Coronary artery (tissue), 2 donors: Measurements from ENCODE around the gene C1orf216.

Experiments used
- DNase-seq: peaks from one replicate; pipeline ENCODE4 v3.0.0-alpha.2; 2017; ENCODE audit warnings: low spot score
- H3K27ac ChIP-seq, 2 donors: fragments of 200-600 bp; sonication (generic); one replicate each; pipeline ENCODE4 v1.5.1; 2016 to 2019
- H3K4me3 ChIP-seq: fragments of 200-600 bp; sonication (generic); 2 replicates; pipeline ENCODE4 v1.5.1; 2016; ENCODE audit warnings: mild to moderate bottlenecking, moderate library complexity
- CTCF ChIP-seq: fragments of 200-600 bp; sonication (generic); IDR thresholded peaks from one replicate; pipeline ENCODE4 v1.5.1; 2019; ENCODE audit warnings: antibody characterized with exemption

C1orf216 gene

GRCh38 chr1:35745124-35745730 is 26.5 kb upstream of the C1orf216 start:
- no peak for DNase-seq
- no peak overlapping the region for H3K27ac ChIP-seq
- no peak overlapping the region for H3K4me3 ChIP-seq
- TF ChIP-seq CTCF = no peak

DNA sequence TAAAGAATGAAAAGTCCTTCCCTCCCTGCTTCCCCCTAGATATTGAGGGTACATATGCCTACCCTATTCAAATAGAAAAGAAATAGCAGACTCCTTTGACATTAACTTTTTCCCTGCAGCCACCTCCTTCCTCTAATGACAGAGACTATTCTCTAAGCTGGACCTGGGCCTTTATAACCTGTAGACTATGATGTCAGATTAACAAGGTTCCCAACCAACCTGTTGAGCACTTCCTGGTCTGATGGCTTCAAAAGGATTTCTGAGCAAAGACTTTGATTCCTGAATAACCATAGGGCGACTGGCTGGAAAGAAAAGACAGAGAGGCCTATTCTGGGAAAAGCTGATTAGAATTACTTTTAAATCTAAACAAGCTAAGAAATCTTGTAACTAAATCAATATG is 18.4 kb upstream of the C1orf216 start:
- Histone ChIP-seq H3K27ac (no peak overlapping the region), H3K4me3 (no peak overlapping the region)
- DNase-seq = no peak
- no peak for TF ChIP-seq CTCF

- TF ChIP-seq CTCF = no peak
- no peak overlapping the region for H3K27ac ChIP-seq
- no peak overlapping the region for H3K4me3 ChIP-seq
- no peak for DNase-seq
Measured at GRCh38 chr1:35727434-35728040, 8.9 kb upstream of the C1orf216 start.

- Histone ChIP-seq H3K27ac (no peak overlapping the region), H3K4me3 (no peak overlapping the region)
- no peak for DNase-seq
- TF ChIP-seq CTCF = peak; percentile 85
Measured at GRCh38 chr1:35726450-35727433, 8.1 kb upstream of the C1orf216 start.

- no peak for DNase-seq
- H3K27ac ChIP-seq = no peak overlapping the region
- TF ChIP-seq CTCF = no peak
Measured at GRCh38 chr1:35725596-35725995, 6.9 kb upstream of the C1orf216 start.

GRCh38 chr1:35717911-35718476 is 690 bp downstream of the C1orf216 start:
- DNase-seq = no peak
- TF ChIP-seq CTCF = no peak
- peak overlapping the region; percentile 91 for H3K4me3 ChIP-seq
- H3K27ac ChIP-seq = peak overlapping the region; percentile 69 to 90

More at GRCh38 chr1:35725596-35725995, 6.9 kb upstream of the C1orf216 start:
- no peak overlapping the region for H3K4me3 ChIP-seq
